H1 (cell line): ENCODE results near the gene AFG1L.

Source experiments
- CHD2 ChIP-seq: IDR thresholded peaks from 2 replicates; pipeline ENCODE4 v1.6.1; 2012; ENCODE audit warnings: low read length, improper control_type of control experiment
- JUN ChIP-seq: IDR thresholded peaks from 2 replicates; pipeline ENCODE4 v1.6.1; 2011; ENCODE audit warnings: low read depth, mild to moderate bottlenecking, improper control_type of control experiment, low read length
- JUND ChIP-seq: IDR thresholded peaks from 2 replicates; pipeline ENCODE4 v1.6.1; 2011; ENCODE audit warnings: mild to moderate bottlenecking, improper control_type of control experiment, low read length
- KDM1A ChIP-seq: fragments of 200-600, 300-600 bp; sonication (generic); IDR thresholded peaks from 2 replicates; pipeline ENCODE4 v1.7.1; 2016; ENCODE audit warnings: mild to moderate bottlenecking, low read length, borderline replicate concordance
- MAX ChIP-seq: IDR thresholded peaks from 2 replicates; pipeline ENCODE4 v1.6.1; 2012; ENCODE audit warnings: inconsistent platforms
- POLR2AphosphoS5 ChIP-seq: IDR thresholded peaks from 2 replicates; pipeline ENCODE4 v1.6.1; 2011; ENCODE audit warnings: low read depth, low read length
- SAP30 ChIP-seq: fragments of 300-600 bp; sonication (generic); IDR thresholded peaks from 2 replicates; pipeline ENCODE4 v1.7.1; 2012; ENCODE audit warnings: low read length, moderate library complexity, mild to moderate bottlenecking, inconsistent platforms; ENCODE audit not compliant: insufficient read depth, insufficient replicate concordance
- TF ChIP-seq, protein P1 (sequence below), 3 experiments: IDR thresholded peaks; 1 replicate in 2 of 3; 2 replicates in 1 of 3; pipeline versions ENCODE4 v1.5.1 to v1.6.1; 2011; ENCODE audit warnings: low read length in 3 of 3, mild to moderate bottlenecking in 3 of 3, inconsistent platforms in 2 of 3, low read depth in 1 of 3, moderate library complexity in 1 of 3; ENCODE audit not compliant: insufficient read depth in 1 of 3; ENCODE audit errors: control extremely low read depth in 1 of 3

GRCh38 chr6:108406943-108407342, 112.1 kb downstream of the AFG1L start:
- TF ChIP-seq, protein P1, sequence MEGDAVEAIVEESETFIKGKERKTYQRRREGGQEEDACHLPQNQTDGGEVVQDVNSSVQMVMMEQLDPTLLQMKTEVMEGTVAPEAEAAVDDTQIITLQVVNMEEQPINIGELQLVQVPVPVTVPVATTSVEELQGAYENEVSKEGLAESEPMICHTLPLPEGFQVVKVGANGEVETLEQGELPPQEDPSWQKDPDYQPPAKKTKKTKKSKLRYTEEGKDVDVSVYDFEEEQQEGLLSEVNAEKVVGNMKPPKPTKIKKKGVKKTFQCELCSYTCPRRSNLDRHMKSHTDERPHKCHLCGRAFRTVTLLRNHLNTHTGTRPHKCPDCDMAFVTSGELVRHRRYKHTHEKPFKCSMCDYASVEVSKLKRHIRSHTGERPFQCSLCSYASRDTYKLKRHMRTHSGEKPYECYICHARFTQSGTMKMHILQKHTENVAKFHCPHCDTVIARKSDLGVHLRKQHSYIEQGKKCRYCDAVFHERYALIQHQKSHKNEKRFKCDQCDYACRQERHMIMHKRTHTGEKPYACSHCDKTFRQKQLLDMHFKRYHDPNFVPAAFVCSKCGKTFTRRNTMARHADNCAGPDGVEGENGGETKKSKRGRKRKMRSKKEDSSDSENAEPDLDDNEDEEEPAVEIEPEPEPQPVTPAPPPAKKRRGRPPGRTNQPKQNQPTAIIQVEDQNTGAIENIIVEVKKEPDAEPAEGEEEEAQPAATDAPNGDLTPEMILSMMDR (IDR thresholded peaks at IDR 0.05; ENCODE audit: control extremely low read depth in 1 of 3, insufficient read depth in 1 of 3, low read depth in 1 of 3, low read length in 3 of 3): no peak
- no peak for TF ChIP-seq KDM1A
- no peak for TF ChIP-seq SAP30
- TF ChIP-seq CHD2: no peak
- no peak for TF ChIP-seq POLR2AphosphoS5
- TF ChIP-seq MAX: no peak
- TF ChIP-seq JUN: no peak
- no peak for TF ChIP-seq JUND
